ENCODE data around the gene ANGPTL7.

The ANGPTL7 gene

GRCh38 chr1:11214698-11215380 lies 25.7 kb downstream of the ANGPTL7 start:
- TF ChIP-seq CTCF (IDR thresholded peaks at IDR 0.05) = no peak
- Mint-ChIP-seq H3K9me3 (no peaks in the 10 kb centered on the region), H3K4me3 (no peak overlapping the region), H3K27ac (no peak overlapping the region), H3K27me3 (ENCODE audit: low read depth, poor library complexity) (no peaks in the 10 kb centered on the region), H3K4me1 (no peaks in the 10 kb centered on the region), H3K36me3 (ENCODE audit: low read depth) (peaks cover 68% of the 10 kb centered on the region)
- no peak for DNase-seq

GRCh38 chr1:11215381-11216005 lies 26.3 kb downstream of the ANGPTL7 start:
- DNase-seq = no peak

GRCh38 chr1:11216074-11216473 lies 26.9 kb downstream of the ANGPTL7 start:
- Mint-ChIP-seq H3K36me3 (ENCODE audit: low read depth) (peaks cover 69% of the 10 kb centered on the region), H3K4me1 (no peaks in the 10 kb centered on the region), H3K27ac (no peak overlapping the region), H3K9me3 (no peaks in the 10 kb centered on the region), H3K4me3 (no peak overlapping the region), H3K27me3 (ENCODE audit: low read depth, poor library complexity) (no peaks in the 10 kb centered on the region)
- TF ChIP-seq CTCF (IDR thresholded peaks at IDR 0.05) = no peak
- DNase-seq = no peak

More at GRCh38 chr1:11215381-11216005, 26.3 kb downstream of the ANGPTL7 start:
- Mint-ChIP-seq H3K27ac (no peak overlapping the region), H3K4me3 (no peak overlapping the region), H3K36me3 (ENCODE audit: low read depth) (peaks cover 73% of the 10 kb centered on the region), H3K4me1 (no peaks in the 10 kb centered on the region), H3K27me3 (ENCODE audit: low read depth, poor library complexity) (no peaks in the 10 kb centered on the region), H3K9me3 (no peaks in the 10 kb centered on the region)
- no peak for TF ChIP-seq CTCF (IDR thresholded peaks at IDR 0.05)

- peak overlapping the region; percentile 78 for H3K27ac Mint-ChIP-seq
- no peak for TF ChIP-seq CTCF (IDR thresholded peaks at IDR 0.05)
- H3K9me3 Mint-ChIP-seq = no peaks in the 10 kb centered on the region
- no peak overlapping the region for H3K4me3 Mint-ChIP-seq
- H3K27me3 Mint-ChIP-seq (ENCODE audit: low read depth, poor library complexity) = no peaks in the 10 kb centered on the region
- peaks cover 6% of the 10 kb centered on the region for H3K4me1 Mint-ChIP-seq
- DNase-seq = no peak
- H3K36me3 Mint-ChIP-seq (ENCODE audit: low read depth) = peaks cover 75% of the 10 kb centered on the region
These were observed 38.2 kb downstream of the ANGPTL7 start for GRCh38 chr1:11227106-11228077.

GRCh38 chr1:11229203-11229602 lies 40.0 kb downstream of the ANGPTL7 start:
- no peak for DNase-seq
- no peaks in the 10 kb centered on the region for H3K27me3 Mint-ChIP-seq (ENCODE audit: low read depth, poor library complexity)
- H3K4me1 Mint-ChIP-seq = peaks cover 6% of the 10 kb centered on the region
- no peak for TF ChIP-seq CTCF (IDR thresholded peaks at IDR 0.05)
- no peak overlapping the region for H3K4me3 Mint-ChIP-seq
- peaks cover 81% of the 10 kb centered on the region for H3K36me3 Mint-ChIP-seq (ENCODE audit: low read depth)
- peak overlapping the region; percentile 52 for H3K27ac Mint-ChIP-seq
- no peaks in the 10 kb centered on the region for H3K9me3 Mint-ChIP-seq

Measured in nephron progenitor cell (in vitro differentiated cells).